H1 (cell line): ENCODE results near the gene ITIH4. TPM values are rescaled to one million over a fixed set of nuclear protein-coding genes. Genes with fewer than 3 reads are reported as not detected.
A peak's percentile ranks its signal among the peaks of the same experiment; 100 is the strongest.

Experiments used
- CTCF ChIA-PET: fragments of 300-600 bp; sonication (Branson Sonifier 250); formaldehyde crosslinking; loops from one replicate; lab custom pipeline; 2021; ENCODE audit not compliant: partially characterized antibody; lab: Charles Lee
- POLR2A ChIA-PET: fragments of 300-600 bp; sonication (Branson Sonifier 250); formaldehyde crosslinking; loops from one replicate; lab custom pipeline; 2021; ENCODE audit warnings: inconsistent platforms; ENCODE audit not compliant: partially characterized antibody; lab: Charles Lee
- DNase-seq, 2 experiments: peaks; one replicate each; pipeline versions ENCODE4 v3.0.0 to v3.0.0-alpha.2; 2010 to 2022; ENCODE audit warnings: low spot score in 2 of 2, low read depth in 1 of 2, mixed read lengths in 1 of 2
- FAIRE-seq: peaks from 2 replicates; lab custom pipeline; 2011; peaks lifted over from hg19 to GRCh38; lab: Jason Lieb, UNC
- H2AFZ ChIP-seq: 2 replicates; pipeline ENCODE4 v1.8.1; 2012; ENCODE audit warnings: low read length, inconsistent platforms
- H2AK5ac ChIP-seq: 2 replicates; pipeline ENCODE4 v1.6.1; 2013; ENCODE audit warnings: low read depth, low read length
- H2BK120ac ChIP-seq: replicated peaks from 2 replicates; pipeline ENCODE3; 2013; ENCODE audit warnings: low read depth, low read length, inconsistent platforms
- H2BK12ac ChIP-seq: 2 replicates; pipeline ENCODE4 v1.6.1; 2013; ENCODE audit warnings: low read depth, low read length
- H2BK15ac ChIP-seq: 2 replicates; pipeline ENCODE4 v1.6.1; 2013; ENCODE audit warnings: low read length
- H2BK20ac ChIP-seq: 2 replicates; pipeline ENCODE4 v1.6.1; 2013; ENCODE audit warnings: low read length
- H2BK5ac ChIP-seq: 2 replicates; pipeline ENCODE4 v1.6.1; 2013; ENCODE audit warnings: low read depth, low read length
- H3K14ac ChIP-seq: 2 replicates; pipeline ENCODE4 v1.6.1; 2013; ENCODE audit warnings: inconsistent platforms; ENCODE audit not compliant: insufficient read length
- H3K18ac ChIP-seq: 2 replicates; pipeline ENCODE4 v1.6.1; 2013; ENCODE audit warnings: low read length; ENCODE audit errors: extremely low read depth
- H3K23ac ChIP-seq: 2 replicates; pipeline ENCODE4 v1.6.1; 2013; ENCODE audit warnings: inconsistent platforms; ENCODE audit not compliant: insufficient read length
- H3K23me2 ChIP-seq: 2 replicates; pipeline ENCODE4 v1.6.1; 2013; ENCODE audit warnings: low read depth, low read length
- H3K27ac ChIP-seq: 2 replicates; pipeline ENCODE4 v1.6.1; 2011; ENCODE audit warnings: low read depth, low read length, inconsistent platforms
- H3K27me3 ChIP-seq, 4 experiments: replicated peaks in 1 of 4; 1 replicate in 1 of 4; 2 replicates in 3 of 4; pipeline versions ENCODE4 v1.6.1 to v1.8.1; 2011 to 2013; ENCODE audit warnings: low read length in 3 of 4, mild to moderate bottlenecking in 3 of 4, inconsistent platforms in 2 of 4, mixed read lengths in 2 of 4, moderate library complexity in 1 of 4; ENCODE audit not compliant: control insufficient read depth in 3 of 4, insufficient read depth in 3 of 4; ENCODE audit errors: extremely low read depth in 1 of 4
- H3K36me3 ChIP-seq, 4 experiments: 2 replicates each; pipeline versions ENCODE4 v1.6.1 to v1.8.1; 2011 to 2013; ENCODE audit warnings: mild to moderate bottlenecking in 4 of 4, low read length in 3 of 4, moderate library complexity in 2 of 4, control low read depth in 1 of 4, inconsistent platforms in 1 of 4; ENCODE audit not compliant: insufficient read depth in 4 of 4, control insufficient read depth in 2 of 4
- H3K4ac ChIP-seq: replicated peaks from 2 replicates; pipeline ENCODE3; 2013; ENCODE audit warnings: low read length, low read depth, mixed read lengths, inconsistent platforms; ENCODE audit not compliant: insufficient read length
- H3K4me1 ChIP-seq, 4 experiments: replicated peaks in 1 of 4; 1 replicate in 1 of 4; 2 replicates in 3 of 4; pipeline versions ENCODE4 v1.6.1 to v1.8.1; 2011 to 2013; ENCODE audit warnings: low read length in 3 of 4, inconsistent platforms in 2 of 4, mixed read lengths in 1 of 4; ENCODE audit not compliant: insufficient read depth in 4 of 4, control insufficient read depth in 3 of 4
- H3K4me2 ChIP-seq, 2 experiments: 2 replicates each; pipeline versions ENCODE4 v1.6.1 to v1.8.1; 2011 to 2013; ENCODE audit warnings: low read depth in 2 of 2, low read length in 2 of 2, control low read depth in 1 of 2, inconsistent platforms in 1 of 2, mild to moderate bottlenecking in 1 of 2; ENCODE audit not compliant: insufficient read depth in 1 of 2
- H3K4me3 ChIP-seq, 4 experiments: fragments of 200-600, 300-600 bp in 1 of 4; sonication (generic), shearing (Covaris generic), sonication (Bioruptor Twin) in 1 of 4; 2 replicates each; pipeline versions ENCODE4 v1.5.1 to v1.8.1; 2011 to 2016; ENCODE audit warnings: low read length in 4 of 4, low read depth in 3 of 4, control low read depth in 2 of 4, inconsistent platforms in 2 of 4, mild to moderate bottlenecking in 2 of 4, mixed read lengths in 1 of 4, moderate library complexity in 1 of 4; ENCODE audit not compliant: insufficient read depth in 2 of 4; ENCODE audit errors: extremely low read depth in 1 of 4
- H3K56ac ChIP-seq: replicated peaks from 2 replicates; pipeline ENCODE3; 2013; ENCODE audit warnings: low read depth, mild to moderate bottlenecking, mixed read lengths, low read length, inconsistent platforms; ENCODE audit not compliant: insufficient read length
- H3K79me1 ChIP-seq: 2 replicates; pipeline ENCODE4 v1.6.1; 2013; ENCODE audit warnings: low read depth, low read length, control low read depth
- H3K79me2 ChIP-seq, 2 experiments: 2 replicates each; pipeline versions ENCODE4 v1.6.1 to v1.8.1; 2012 to 2013; ENCODE audit warnings: low read length in 2 of 2, mild to moderate bottlenecking in 2 of 2, inconsistent platforms in 1 of 2; ENCODE audit not compliant: insufficient read depth in 2 of 2, control insufficient read depth in 1 of 2
- H3K9ac ChIP-seq, 4 experiments: replicated peaks in 1 of 4; 1 replicate in 1 of 4; 2 replicates in 3 of 4; pipeline versions ENCODE4 v1.6.1 to v1.8.1; 2011 to 2013; ENCODE audit warnings: low read depth in 3 of 4, low read length in 3 of 4, control low read depth in 2 of 4, mild to moderate bottlenecking in 2 of 4, moderate library complexity in 2 of 4, inconsistent platforms in 1 of 4; ENCODE audit errors: extremely low read depth in 1 of 4
- H3K9me3 ChIP-seq, 2 experiments: 2 replicates each; pipeline versions ENCODE4 v1.6.1 to v1.8.1; 2012 to 2013; ENCODE audit warnings: mild to moderate bottlenecking in 2 of 2, moderate library complexity in 2 of 2, control low read depth in 1 of 2, inconsistent platforms in 1 of 2, low read depth in 1 of 2, low read length in 1 of 2, mixed read lengths in 1 of 2; ENCODE audit not compliant: insufficient read depth in 2 of 2
- H4K20me1 ChIP-seq, 2 experiments: replicated peaks in 1 of 2; 2 replicates each; pipeline versions ENCODE3 to v1.8.1; 2011 to 2013; ENCODE audit warnings: inconsistent platforms in 2 of 2, low read length in 2 of 2, mild to moderate bottlenecking in 1 of 2; ENCODE audit not compliant: insufficient read depth in 2 of 2, control insufficient read depth in 1 of 2
- H4K5ac ChIP-seq: 2 replicates; pipeline ENCODE4 v1.6.1; 2013; ENCODE audit warnings: low read length, low read depth, mixed read lengths, inconsistent platforms; ENCODE audit not compliant: insufficient read length
- H4K8ac ChIP-seq: 2 replicates; pipeline ENCODE4 v1.8.0; 2013; ENCODE audit warnings: mild to moderate bottlenecking, moderate library complexity, low read length, inconsistent platforms; ENCODE audit not compliant: insufficient read depth; ENCODE audit errors: extremely low read depth
- H4K91ac ChIP-seq: replicated peaks from 2 replicates; pipeline ENCODE3; 2013; ENCODE audit warnings: low read length, mixed read lengths, inconsistent platforms; ENCODE audit not compliant: insufficient read length
- E2F6 ChIP-seq: IDR thresholded peaks from 2 replicates; pipeline ENCODE4 v1.6.1; 2012; ENCODE audit warnings: inconsistent platforms
- TAF7 ChIP-seq: optimal IDR thresholded peaks from 2 replicates; pipeline ENCODE3; 2011; ENCODE audit warnings: low read depth, mild to moderate bottlenecking, inconsistent platforms, low read length, moderate library complexity, borderline replicate concordance
- WGBS, 2 experiments: shearing (Covaris generic) in 1 of 2; methylation state at CpG; one replicate each; pipeline versions ENCODE4 v1.1.6 to v1.1.7; 2013 to 2015; ENCODE audit warnings: low lambda C conversion rate in 2 of 2, mixed read lengths in 2 of 2, inconsistent platforms in 1 of 2, low coverage in 1 of 2, missing lambda C conversion rate in 1 of 2; ENCODE audit not compliant: insufficient replicate concordance in 2 of 2, insufficient coverage in 1 of 2, insufficient read length in 1 of 2; ENCODE audit errors: extremely low coverage in 1 of 2, missing lambda C conversion rate in 1 of 2; 5-methylcytosine and 5-hydroxymethylcytosine counted together
- polyA plus RNA-seq, 7 experiments: library from polyadenylated mRNA; depleted of rRNA in 3 of 7; stranded (reverse) in 5 of 7; unstranded in 2 of 7; fragments of >200 nt in 5 of 7; fragments of 200-250 nt in 2 of 7; gene quantifications; 1 replicate in 5 of 7; 2 replicates in 1 of 7; 4 replicates in 1 of 7; pipeline versions ENCODE4 v1.2.1 to v1.2.3, GENCODE V29; 2011 to 2013; ENCODE audit warnings: missing spikeins in 2 of 7, mixed read lengths in 2 of 7
- total RNA-seq: library from RNA; stranded (reverse); fragmentation: NEBNext Ultra II Directional; extraction: Animal tissue kit (Norgen Biotek cat#: 25700); gene quantifications from 2 replicates; pipeline ENCODE4 v1.2.1, GENCODE V29; 2021

Gene ITIH4
- total and polyA plus RNA-seq, 2 of the 8 experiments (the other 6 are each of a cell fraction or from before 2014, with no cell fraction given): 3.4 to 3.7 TPM

DNA sequence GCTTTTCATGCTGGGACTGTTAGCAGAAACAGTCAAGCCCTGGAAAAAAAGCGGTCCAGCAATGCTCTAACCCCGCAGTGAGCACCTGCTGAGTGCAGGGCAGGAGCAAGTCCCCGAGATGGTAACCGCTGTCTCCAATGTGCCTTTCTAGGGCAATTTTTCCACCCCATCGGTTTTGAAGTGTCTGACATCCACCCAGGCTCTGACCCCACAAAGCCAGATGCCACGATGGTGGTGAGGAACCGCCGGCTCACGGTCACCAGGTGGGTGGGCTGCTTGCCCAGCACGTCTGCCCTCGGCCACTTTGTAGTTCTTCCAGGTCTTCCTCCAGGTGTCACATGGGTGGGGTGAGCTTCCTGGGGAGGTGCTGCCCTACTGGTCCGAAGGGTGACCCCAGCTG is 39.1 kb downstream of the ITIH4 start:
- Histone ChIP-seq H3K4me1 (no peaks in the 10 kb centered on the region), H3K9ac (no peak overlapping the region), H2BK5ac (no peak overlapping the region), H2BK12ac (0 out of 2 replicates have a peak overlapping the region, but pooled peaks have one; percentile 39), H3K27ac (no peak overlapping the region), H4K91ac (no peak overlapping the region), H3K18ac (no peak overlapping the region), H3K9me3 (no peaks in the 10 kb centered on the region), H4K5ac (no peak overlapping the region), H3K4me2 (no peak overlapping the region), H2BK20ac (no peak overlapping the region), H4K20me1 (peaks cover 0 to 3% of the 10 kb centered on the region in 2 experiments), H2BK120ac (no peak overlapping the region), H3K79me1 (no peaks in the 10 kb centered on the region), H3K23me2 (no peaks in the 10 kb centered on the region), H3K56ac (no peak overlapping the region), H3K79me2 (no peaks in the 10 kb centered on the region), H3K4ac (no peak overlapping the region), H4K8ac (no peak overlapping the region), H2BK15ac (no peak overlapping the region), H3K23ac (no peak overlapping the region), H3K4me3 (no peak overlapping the region), H3K14ac (no peak overlapping the region), H3K36me3 (no peaks in the 10 kb centered on the region), H3K27me3 (no peaks in the 10 kb centered on the region), H2AFZ (no peak overlapping the region), H2AK5ac (no peak overlapping the region)
- ChIA-PET CTCF (interaction anchor here (0.7 to 3.8 kb wide), 19 partner anchors 8 to 369 kb away, joined by 3 to 33 read pairs (median 7); partner anchors contain the start of genes ITIH1 and NEK4), POLR2A (interaction anchor here (1.4 to 2.5 kb wide), 2 partner anchors 8 to 20 kb away, joined by 5 to 10 read pairs; partner anchors contain the start of gene NEK4)
- DNase-seq (no peak), FAIRE-seq (no peak)
- 90% methylated on average over 12 of the region's 12 CpGs; no CpG with 5 or more reads in 1 of the 2 experiments for WGBS, 2 experiments
- TF ChIP-seq TAF7 (no peak), E2F6 (no peak)
